CD14-positive monocyte (primary cell): ENCODE results near the gene STIM1. TPM values are rescaled to one million over a fixed set of nuclear protein-coding genes. Genes with fewer than 3 reads are reported as not detected.

Experiments used
- DNase-seq, 3 donors: peaks; one replicate each; pipeline ENCODE4 v3.0.0-alpha.2; 2011 to 2022
- H2AFZ ChIP-seq: 2 replicates; pipeline ENCODE4 v1.6.0; 2012; ENCODE audit warnings: mild to moderate bottlenecking, low read depth, low read length, inconsistent platforms; ENCODE audit not compliant: insufficient read depth, poor library complexity, severe bottlenecking
- H3K27ac ChIP-seq, 2 donors: 1 replicate in 1 of 2; 2 replicates in 1 of 2; pipeline ENCODE4 v1.5.1; 2012 to 2013; ENCODE audit warnings: low read length in 2 of 2, control low read depth in 1 of 2, inconsistent platforms in 1 of 2, low read depth in 1 of 2, mild to moderate bottlenecking in 1 of 2
- H3K27me3 ChIP-seq, 2 donors: one replicate each; pipeline versions ENCODE4 v1.6.0 to v1.6.1; 2011 to 2013; ENCODE audit warnings: low read length in 2 of 2; ENCODE audit not compliant: control insufficient read depth in 2 of 2, insufficient read depth in 2 of 2
- H3K36me3 ChIP-seq, 2 donors: replicated peaks in 1 of 2; 1 replicate in 1 of 2; 2 replicates in 1 of 2; pipeline versions ENCODE4 v1.5.1 to v1.6.1; 2012 to 2013; ENCODE audit warnings: low read length in 2 of 2, control low read depth in 1 of 2, inconsistent platforms in 1 of 2, mild to moderate bottlenecking in 1 of 2; ENCODE audit not compliant: insufficient read depth in 2 of 2, control insufficient read depth in 1 of 2
- H3K4me1 ChIP-seq, 2 donors: 1 replicate in 1 of 2; 2 replicates in 1 of 2; pipeline versions ENCODE4 v1.5.1 to v1.6.1; 2012 to 2013; ENCODE audit warnings: low read length in 2 of 2, control low read depth in 1 of 2, inconsistent platforms in 1 of 2, mild to moderate bottlenecking in 1 of 2, moderate library complexity in 1 of 2; ENCODE audit not compliant: insufficient read depth in 2 of 2, control insufficient read depth in 1 of 2
- H3K4me2 ChIP-seq: replicated peaks from 2 replicates; pipeline ENCODE3; 2012; ENCODE audit warnings: low read length, moderate library complexity, mild to moderate bottlenecking; ENCODE audit not compliant: poor library complexity, severe bottlenecking; ENCODE audit errors: extremely low read depth
- H3K4me3 ChIP-seq, 3 experiments: fragments of 200-600 bp in 1 of 3; sonication (generic) in 1 of 3; replicated peaks in 1 of 3; 1 replicate in 2 of 3; 2 replicates in 1 of 3; pipeline ENCODE4 v1.5.1; 2011 to 2013; ENCODE audit warnings: low read length in 3 of 3, mild to moderate bottlenecking in 3 of 3, control low read depth in 2 of 3, low read depth in 2 of 3, inconsistent platforms in 1 of 3, moderate library complexity in 1 of 3
- H3K79me2 ChIP-seq: 2 replicates; pipeline ENCODE4 v1.6.0; 2012; ENCODE audit warnings: mild to moderate bottlenecking, control low read depth, inconsistent platforms, low read length, moderate library complexity; ENCODE audit not compliant: insufficient read depth
- H3K9ac ChIP-seq: 2 replicates; pipeline ENCODE4 v1.6.0; 2017; ENCODE audit warnings: low read length, mild to moderate bottlenecking; ENCODE audit not compliant: insufficient read depth, poor library complexity, severe bottlenecking
- H3K9me3 ChIP-seq, 2 donors: replicated peaks in 1 of 2; 1 replicate in 1 of 2; 2 replicates in 1 of 2; pipeline versions ENCODE4 v1.5.1 to v1.6.1; 2012 to 2013; ENCODE audit warnings: low read length in 2 of 2, control low read depth in 1 of 2; ENCODE audit not compliant: control insufficient read depth in 1 of 2, insufficient read depth in 1 of 2
- H4K20me1 ChIP-seq: 2 replicates; pipeline ENCODE4 v1.6.0; 2012; ENCODE audit warnings: mild to moderate bottlenecking, low read length, control low read depth, moderate library complexity; ENCODE audit not compliant: insufficient read depth
- H3K27ac Mint-ChIP-seq, 7 donors: one replicate each; pipeline ENCODE4 v1.8.0; 2020; ENCODE audit warnings: mild to moderate bottlenecking in 7 of 7, mixed read lengths in 7 of 7, moderate library complexity in 6 of 7, inconsistent platforms in 2 of 7
- H3K27me3 Mint-ChIP-seq, 3 donors: one replicate each; pipeline ENCODE4 v1.8.0; 2021 to 2022; ENCODE audit warnings: low read depth in 3 of 3, mild to moderate bottlenecking in 3 of 3, mixed read lengths in 3 of 3, moderate library complexity in 3 of 3, inconsistent platforms in 1 of 3
- H3K36me3 Mint-ChIP-seq, 2 donors: one replicate each; pipeline ENCODE4 v1.8.0; 2020; ENCODE audit warnings: mixed read lengths in 2 of 2, inconsistent platforms in 1 of 2, mild to moderate bottlenecking in 1 of 2
- H3K4me1 Mint-ChIP-seq: one replicate; pipeline ENCODE4 v1.8.0; 2020; ENCODE audit warnings: mild to moderate bottlenecking, mixed read lengths
- H3K4me3 Mint-ChIP-seq, 2 donors: one replicate each; pipeline ENCODE4 v1.8.0; 2020; ENCODE audit warnings: mild to moderate bottlenecking in 2 of 2, mixed read lengths in 2 of 2, moderate library complexity in 1 of 2
- H3K9me3 Mint-ChIP-seq, 7 donors: one replicate each; pipeline ENCODE4 v1.8.0; 2020 to 2022; ENCODE audit warnings: mixed read lengths in 7 of 7, mild to moderate bottlenecking in 6 of 7, moderate library complexity in 6 of 7, inconsistent platforms in 2 of 7
- CTCF ChIP-seq: fragments of 200-600 bp; IDR thresholded peaks from one replicate; pipeline ENCODE4 v1.8.0; 2022; ENCODE audit warnings: antibody characterized with exemption, mild to moderate bottlenecking
- WGBS: methylation state at CpG from one replicate; pipeline ENCODE4 v1.1.5; 2013; ENCODE audit warnings: missing lambda C conversion rate; ENCODE audit not compliant: insufficient coverage; 5-methylcytosine and 5-hydroxymethylcytosine counted together
- intact Hi-C, 2 donors: fragments of 100-400 bp; cut with micrococcal nuclease; formaldehyde crosslinking; loops; one replicate each; pipeline versions ENCODE4 v1.15.0 to v1.15.1; 2023
- polyA plus RNA-seq, 3 donors: library from polyadenylated mRNA; depleted of rRNA in 1 of 3; unstranded in 2 of 3; stranded (reverse) in 1 of 3; fragments of 300-500 nt in 2 of 3; fragments of >200 nt in 1 of 3; fragmentation: Illumina TruSeq in 2 of 3; gene quantifications; 1 replicate in 2 of 3; 2 replicates in 1 of 3; pipeline ENCODE4 v1.2.3, GENCODE V29; 2012 to 2021

The STIM1 gene
- polyA plus RNA-seq, 3 donors, result 14.0 to 68.6 (median 21.0) TPM

GRCh38 chr11:3815845-3816244 lies 39.6 kb upstream of the STIM1 start:
- Mint-ChIP-seq H3K9me3 (no peaks in the 10 kb centered on the region), H3K27ac (no peak overlapping the region), H3K4me3 (no peak overlapping the region), H3K4me1 (peaks cover 3% of the 10 kb centered on the region), H3K36me3 (peaks cover 8% of the 10 kb centered on the region in 2 donors), H3K27me3 (no peaks in the 10 kb centered on the region)
- Histone ChIP-seq H3K36me3 (no peaks in the 10 kb centered on the region), H2AFZ (no peak overlapping the region), H3K4me2 (no peak overlapping the region), H3K9me3 (no peaks in the 10 kb centered on the region), H3K4me1 (no peaks in the 10 kb centered on the region), H3K4me3 (no peak overlapping the region), H3K27me3 (no peaks in the 10 kb centered on the region), H3K27ac (no peak overlapping the region), H3K9ac (no peak overlapping the region), H4K20me1 (no peaks in the 10 kb centered on the region), H3K79me2 (no peaks in the 10 kb centered on the region)
- DNase-seq, result no peak
- 90% methylated on average over 2 of the region's 4 CpGs for WGBS
- intact Hi-C loops, result no loop called here
- no peak for TF ChIP-seq CTCF

GRCh38 chr11:3816673-3817072 lies 38.8 kb upstream of the STIM1 start:
- H3K4me3 Mint-ChIP-seq, result no peak overlapping the region
- H3K4me1 Mint-ChIP-seq, result peaks cover 3% of the 10 kb centered on the region
- no peaks in the 10 kb centered on the region for H3K9me3 Mint-ChIP-seq
- Histone ChIP-seq H3K36me3 (no peaks in the 10 kb centered on the region), H2AFZ (no peak overlapping the region), H3K4me2 (no peak overlapping the region), H3K9me3 (no peaks in the 10 kb centered on the region), H3K27ac (no peak overlapping the region), H4K20me1 (no peaks in the 10 kb centered on the region), H3K4me3 (no peak overlapping the region), H3K9ac (no peak overlapping the region), H3K4me1 (no peaks in the 10 kb centered on the region), H3K79me2 (no peaks in the 10 kb centered on the region), H3K27me3 (no peaks in the 10 kb centered on the region)
- peaks cover 2 to 5% of the 10 kb centered on the region in 2 donors for H3K36me3 Mint-ChIP-seq
- no peak overlapping the region for H3K27ac Mint-ChIP-seq
- TF ChIP-seq CTCF, result no peak
- intact Hi-C loops, result no loop called here
- 100% methylated on average over 2 of the region's 2 CpGs for WGBS
- no peaks in the 10 kb centered on the region for H3K27me3 Mint-ChIP-seq
- no peak for DNase-seq
